Keratinocyte (primary cell): Measurements from ENCODE around the gene BLOC1S4. TPM values are rescaled to one million over a fixed set of nuclear protein-coding genes. Genes with fewer than 3 reads are reported as not detected.

Experiments
- DNase-seq: peaks from one replicate; pipeline ENCODE4 v3.0.0-alpha.2; 2011; ENCODE audit warnings: low read depth, missing footprints, low spot score
- FAIRE-seq: peaks from 2 replicates; lab custom pipeline; 2011; peaks lifted over from hg19 to GRCh38; lab: Jason Lieb, UNC
- H2AFZ ChIP-seq: 2 replicates; pipeline ENCODE4 v1.6.0; 2012; ENCODE audit warnings: low read length, control low read depth, inconsistent platforms; ENCODE audit not compliant: control insufficient read depth
- H3K27ac ChIP-seq: 2 replicates; pipeline ENCODE4 v1.5.1; 2011; ENCODE audit warnings: low read length; ENCODE audit not compliant: control insufficient read depth, insufficient read depth
- H3K27me3 ChIP-seq: 3 replicates; pipeline ENCODE4 v1.6.0; 2011; ENCODE audit warnings: low read length; ENCODE audit not compliant: control insufficient read depth, insufficient read depth; ENCODE audit errors: extremely low read depth
- H3K36me3 ChIP-seq, 2 experiments: 2 replicates in 1 of 2; 3 replicates in 1 of 2; pipeline ENCODE4 v1.5.1; 2011; ENCODE audit warnings: low read length in 2 of 2, mild to moderate bottlenecking in 1 of 2; ENCODE audit not compliant: control insufficient read depth in 2 of 2, insufficient read depth in 2 of 2; ENCODE audit errors: extremely low read depth in 1 of 2
- H3K4me1 ChIP-seq: 3 replicates; pipeline ENCODE4 v1.5.1; 2011; ENCODE audit warnings: low read length; ENCODE audit not compliant: control insufficient read depth, insufficient read depth; ENCODE audit errors: extremely low read depth
- H3K4me2 ChIP-seq: 3 replicates; pipeline ENCODE4 v1.6.0; 2011; ENCODE audit warnings: low read depth, low read length; ENCODE audit not compliant: control insufficient read depth, insufficient read depth; ENCODE audit errors: extremely low read depth
- H3K4me3 ChIP-seq, 3 experiments: fragments of 200-600 bp in 1 of 3; sonication (generic) in 1 of 3; 2 replicates in 2 of 3; 3 replicates in 1 of 3; pipeline ENCODE4 v1.5.1; 2011 to 2016; ENCODE audit warnings: low read length in 3 of 3, mild to moderate bottlenecking in 3 of 3, control low read depth in 2 of 3, inconsistent platforms in 1 of 3, low read depth in 1 of 3, mixed read lengths in 1 of 3, mixed run types in 1 of 3, moderate library complexity in 1 of 3; ENCODE audit not compliant: control insufficient read depth in 2 of 3, insufficient read depth in 2 of 3; ENCODE audit errors: extremely low read depth in 1 of 3
- H3K79me2 ChIP-seq: 2 replicates; pipeline ENCODE4 v1.6.0; 2012; ENCODE audit warnings: low read length; ENCODE audit not compliant: control insufficient read depth, insufficient read depth
- H3K9ac ChIP-seq: 3 replicates; pipeline ENCODE4 v1.6.0; 2011; ENCODE audit warnings: low read length; ENCODE audit not compliant: control insufficient read depth, insufficient read depth; ENCODE audit errors: extremely low read depth
- H3K9me1 ChIP-seq: 3 replicates; pipeline ENCODE4 v1.6.0; 2011; ENCODE audit warnings: low read length; ENCODE audit not compliant: control insufficient read depth, insufficient read depth; ENCODE audit errors: extremely low read depth
- H3K9me3 ChIP-seq: 2 replicates; pipeline ENCODE4 v1.5.1; 2012; ENCODE audit warnings: low read depth, low read length; ENCODE audit not compliant: control insufficient read depth
- H4K20me1 ChIP-seq: 3 replicates; pipeline ENCODE4 v1.6.0; 2011; ENCODE audit warnings: low read length; ENCODE audit not compliant: control insufficient read depth, insufficient read depth; ENCODE audit errors: extremely low read depth
- CTCF ChIP-seq, 3 experiments: IDR thresholded peaks in 1 of 3; conservative IDR thresholded peaks in 1 of 3; optimal IDR thresholded peaks in 1 of 3; 2 replicates in 2 of 3; 3 replicates in 1 of 3; pipeline versions ENCODE3 to v1.5.1; 2011; ENCODE audit warnings: low read length in 3 of 3, mild to moderate bottlenecking in 3 of 3, moderate library complexity in 2 of 3, control low read depth in 1 of 3, inconsistent platforms in 1 of 3; ENCODE audit not compliant: insufficient read depth in 2 of 3; ENCODE audit errors: extremely low read depth in 1 of 3
- EZH2 ChIP-seq: IDR thresholded peaks from one replicate; pipeline ENCODE4 v1.6.1; 2012; ENCODE audit warnings: inconsistent platforms, mild to moderate bottlenecking, low read length, moderate library complexity
- dilution Hi-C: fragments of 300-500 bp; cut with MboI; formaldehyde crosslinking; loops from one replicate; pipeline ENCODE4 v1.7.0; 2020; ENCODE audit warnings: low sequenced_read_pairs; ENCODE audit not compliant: extremely low pct_ligation_motif_present
- polyA plus RNA-seq, 5 experiments: library from polyadenylated mRNA; depleted of rRNA in 3 of 5; stranded (reverse) in 3 of 5; stranded (forward) in 1 of 5; unstranded in 1 of 5; fragments of >200 nt; gene quantifications; 1 replicate in 1 of 5; 2 replicates in 3 of 5; 3 replicates in 1 of 5; pipeline versions ENCODE4 v1.2.1 to v1.2.3, GENCODE V29; 2011 to 2012; ENCODE audit warnings: missing spikeins in 2 of 5, low read depth in 1 of 5, low replicate concordance in 1 of 5

Gene BLOC1S4
- polyA plus RNA-seq, 1 donor (not counting 4 experiments of a cell fraction or from before 2014, with no cell fraction given), result 11.7 TPM

DNA sequence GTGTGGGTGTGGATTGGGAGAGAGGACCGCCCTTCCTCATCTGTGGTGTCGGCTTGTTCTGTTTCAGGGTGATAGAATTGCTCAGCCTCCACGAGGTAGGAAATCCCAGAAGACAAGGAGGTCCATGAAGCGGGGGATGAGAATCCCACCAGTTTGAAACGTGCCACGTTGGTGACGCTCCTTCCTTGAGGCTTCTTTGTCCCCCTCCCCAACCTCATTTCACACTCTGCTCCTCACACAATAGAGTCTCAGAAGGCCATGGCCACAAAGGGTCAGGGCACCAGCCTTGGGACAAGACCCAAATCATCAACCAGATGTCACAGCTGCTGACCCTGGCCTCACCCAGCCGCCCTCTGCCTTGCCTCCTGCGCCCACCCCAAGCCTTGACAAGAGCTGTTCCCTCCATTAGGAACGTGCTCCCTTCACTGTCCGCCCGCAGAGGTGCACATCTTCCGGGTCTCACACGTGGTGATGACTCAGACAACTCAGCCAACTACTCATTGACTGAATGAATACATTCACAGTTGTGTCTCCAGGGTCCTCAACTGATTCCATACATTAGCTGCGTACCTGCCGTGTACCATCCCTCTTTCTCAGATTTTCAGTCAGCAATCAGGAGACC lies 18.3 kb downstream of the BLOC1S4 start:
- H3K4me2 ChIP-seq, result no peak overlapping the region
- no peak overlapping the region for H3K4me3 ChIP-seq
- H2AFZ ChIP-seq, result no peak overlapping the region
- H3K36me3 ChIP-seq, result no peaks in the 10 kb centered on the region
- no peak overlapping the region for H3K9ac ChIP-seq
- dilution Hi-C loops, result no loop called here
- no peaks in the 10 kb centered on the region for H3K9me3 ChIP-seq
- no peak for TF ChIP-seq CTCF (optimal IDR thresholded peaks at IDR 0.05 in 1 of 3, IDR thresholded peaks at IDR 0.05 in 1 of 3, conservative IDR thresholded peaks at IDR 0.05 in 1 of 3; ENCODE audit: extremely low read depth in 1 of 3, insufficient read depth in 2 of 3, low read length in 3 of 3)
- H4K20me1 ChIP-seq, result no peaks in the 10 kb centered on the region
- no peaks in the 10 kb centered on the region for H3K27me3 ChIP-seq
- FAIRE-seq (no peak), DNase-seq (no peak)
- no peaks in the 10 kb centered on the region for H3K79me2 ChIP-seq
- H3K9me1 ChIP-seq, result no peaks in the 10 kb centered on the region
- no peak overlapping the region for H3K27ac ChIP-seq
- H3K4me1 ChIP-seq, result peaks cover 9% of the 10 kb centered on the region

DNA sequence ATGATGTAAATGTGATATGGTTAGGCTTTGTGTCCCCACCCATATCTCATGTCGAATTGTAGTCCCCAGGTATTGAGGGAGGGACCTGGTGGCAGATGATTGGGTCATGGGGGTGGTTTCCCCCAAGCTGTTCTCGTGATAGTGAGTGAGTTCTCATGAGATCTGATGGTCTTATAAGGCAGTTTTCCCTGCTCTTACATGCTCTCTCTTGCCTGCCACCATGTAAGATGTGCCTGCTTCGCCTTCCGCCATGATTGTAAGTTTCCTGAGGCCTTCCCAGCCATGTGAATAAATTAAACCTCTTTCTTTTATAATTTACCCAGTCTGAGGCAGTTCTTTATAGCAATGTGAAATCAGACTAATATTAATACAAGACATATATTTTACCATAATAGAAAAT lies 23.9 kb downstream of the BLOC1S4 start:
- dilution Hi-C loops, result no loop called here
- Histone ChIP-seq H3K27me3 (peaks cover 3% of the 10 kb centered on the region), H3K36me3 (no peaks in the 10 kb centered on the region), H4K20me1 (no peaks in the 10 kb centered on the region), H3K4me3 (no peak overlapping the region), H3K9ac (no peak overlapping the region), H3K4me1 (no peaks in the 10 kb centered on the region), H3K4me2 (no peak overlapping the region), H3K9me3 (no peaks in the 10 kb centered on the region), H3K9me1 (no peaks in the 10 kb centered on the region), H3K27ac (no peak overlapping the region), H2AFZ (no peak overlapping the region), H3K79me2 (no peaks in the 10 kb centered on the region)
- no peak for DNase-seq
- FAIRE-seq, result no peak
- TF ChIP-seq CTCF (optimal IDR thresholded peaks at IDR 0.05 in 1 of 3, IDR thresholded peaks at IDR 0.05 in 1 of 3, conservative IDR thresholded peaks at IDR 0.05 in 1 of 3; ENCODE audit: extremely low read depth in 1 of 3, insufficient read depth in 2 of 3, low read length in 3 of 3), result no peak
- TF ChIP-seq EZH2, result no peak
